SK-MEL-5 (cell line): ENCODE results near the gene VNN1. TPM values are rescaled to one million over a fixed set of nuclear protein-coding genes. Genes with fewer than 3 reads are reported as not detected.
"Not testable (repeated sequence)": the region's sequence is repeated elsewhere in the genome, so short reads cannot be mapped to it uniquely, and the experiment has no call there.

Experiments
- DNase-seq: peaks from one replicate; pipeline ENCODE4 v3.0.0-alpha.2; 2016; ENCODE audit warnings: low read depth, low spot score
- in situ Hi-C: cut with HindIII; loops from 2 replicates; pipeline ENCODE4 v1.10.0; 2016; ENCODE audit warnings: low sequenced_read_pairs, high pct_unique_total_duplicates, low pct_unique_long_range_greater_than_20kb
- total RNA-seq: library from RNA; depleted of rRNA; stranded (reverse); fragments of >200 nt; shearing (Covaris generic); gene quantifications from 2 replicates; pipeline ENCODE4 v1.2.3, GENCODE V29; 2014

The VNN1 gene
- total RNA-seq, 1 experiment from 2014 or later: not detected

GRCh38 chr6:132730560-132730959 is 16.7 kb upstream of the VNN1 start:
- DNase-seq: no peak
- in situ Hi-C loops: no loop called here

- in situ Hi-C loops: no loop called here
- no peak for DNase-seq
These were observed 14.8 kb upstream of the VNN1 start for GRCh38 chr6:132728616-132729015.

- in situ Hi-C loops: no loop called here
- no peak for DNase-seq
These were observed 12.7 kb upstream of the VNN1 start for GRCh38 chr6:132726608-132726975.

GRCh38 chr6:132725947-132726607 is 12.2 kb upstream of the VNN1 start:
- in situ Hi-C loops: no loop called here
- no peak for DNase-seq

GRCh38 chr6:132725471-132725870 is 11.6 kb upstream of the VNN1 start:
- in situ Hi-C loops: no loop called here
- no peak for DNase-seq

GRCh38 chr6:132719736-132720448 is 6.0 kb upstream of the VNN1 start:
- no peak for DNase-seq
- in situ Hi-C loops: no loop called here

- no peak for DNase-seq
- in situ Hi-C loops: no loop called here
These were observed 2.2 kb upstream of the VNN1 start for GRCh38 chr6:132715881-132716637.

- in situ Hi-C loops: no loop called here
- DNase-seq: peak; percentile 90
These were observed 1.3 kb upstream of the VNN1 start for GRCh38 chr6:132715204-132715603.

GRCh38 chr6:132714160-132714559 is 305 bp upstream of the VNN1 start:
- no peak for DNase-seq
- in situ Hi-C loops: no loop called here

GRCh38 chr6:132712366-132712765 is 1.5 kb downstream of the VNN1 start:
- in situ Hi-C loops: no loop called here
- DNase-seq: no peak

GRCh38 chr6:132708771-132709170 is 5.1 kb downstream of the VNN1 start:
- in situ Hi-C loops: no loop called here
- DNase-seq: no peak

- no peak for DNase-seq
- in situ Hi-C loops: no loop called here
These were observed 5.9 kb downstream of the VNN1 start for GRCh38 chr6:132708002-132708401.

GRCh38 chr6:132706756-132707155 is 7.1 kb downstream of the VNN1 start:
- in situ Hi-C loops, DNase-seq: not testable (repeated sequence)

GRCh38 chr6:132703936-132704335 is 9.9 kb downstream of the VNN1 start:
- DNase-seq: no peak
- in situ Hi-C loops: no loop called here

- in situ Hi-C loops: no loop called here
- no peak for DNase-seq
These were observed 15.2 kb downstream of the VNN1 start for GRCh38 chr6:132698608-132699007.

GRCh38 chr6:132695773-132696172 is 18.1 kb downstream of the VNN1 start:
- in situ Hi-C loops: no loop called here
- no peak for DNase-seq

- no peak for DNase-seq
- in situ Hi-C loops: no loop called here
These were observed 20.4 kb downstream of the VNN1 start for GRCh38 chr6:132693478-132693877.

GRCh38 chr6:132690678-132691077 is 23.2 kb downstream of the VNN1 start:
- no peak for DNase-seq
- in situ Hi-C loops: no loop called here

GRCh38 chr6:132687306-132687705 is 26.5 kb downstream of the VNN1 start:
- in situ Hi-C loops: no loop called here

More at GRCh38 chr6:132687306-132687705, 26.5 kb downstream of the VNN1 start:
- no peak for DNase-seq
